Measurements from ENCODE around the gene P3H2. TPM values are rescaled to one million over a fixed set of nuclear protein-coding genes. Genes with fewer than 3 reads are reported as not detected.
"Not testable (repeated sequence)": the region's sequence is repeated elsewhere in the genome, so short reads cannot be mapped to it uniquely, and the experiment has no call there.

The P3H2 gene
- total RNA-seq, 1 experiment from 2014 or later: 82.2 TPM

- Histone ChIP-seq H3K27me3 (ENCODE audit: control insufficient read depth, insufficient read depth, low read length) (no peaks in the 10 kb centered on the region), H3K36me3 (ENCODE audit: control insufficient read depth, insufficient read depth, low read length) (no peaks in the 10 kb centered on the region), H3K27ac (ENCODE audit: low read length) (peak overlapping the region; percentile 57; the same call in 1 of the 2 replicates), H3K4me1 (ENCODE audit: control insufficient read depth, insufficient read depth, low read length) (peaks cover 8% of the 10 kb centered on the region), H3K9me3 (ENCODE audit: control insufficient read depth, insufficient read depth, low read depth, low read length) (no peaks in the 10 kb centered on the region), H3K4me3 (ENCODE audit: low read depth in 2 of 2, low read length in 2 of 2) (no peak overlapping the region)
- ATAC-seq: peak; percentile 80
- POLR2A ChIA-PET: interaction anchor here (0.6 to 0.7 kb wide), 3 partner anchors 241 to 685 kb away, joined by 3 to 5 read pairs (median 4); no protein-coding TSS in a partner anchor
- in situ Hi-C loops (cut with HindIII; ENCODE audit: low pct_unique_long_range_greater_than_20kb, low sequenced_read_pairs): loop anchor here (25.0 kb wide), 1 partner anchor 126 kb away; no protein-coding TSS in a partner anchor
- BruUV-seq (replicated peaks): no TSS peak
- CTCF ChIA-PET: interaction anchor here (0.5 to 1.5 kb wide), 11 partner anchors 25 to 451 kb away, joined by 3 to 10 read pairs (median 4); partner anchors contain the start of gene CLDN1
- TF ChIP-seq SIN3A (IDR thresholded peaks at IDR 0.05; ENCODE audit: borderline replicate concordance, insufficient read depth, low read depth, low read length) (no peak), CTCF (IDR thresholded peaks at IDR 0.05) (peak; percentile 95), TCF7L2 (IDR thresholded peaks at IDR 0.05; ENCODE audit: low read depth, low read length) (no peak), POLR2AphosphoS5 (IDR thresholded peaks at IDR 0.05; ENCODE audit: low read depth, low read length) (no peak), REST (IDR thresholded peaks at IDR 0.05; ENCODE audit: insufficient read depth in 1 of 2, low read depth in 2 of 2, low read length in 1 of 2) (no peak)
- no peak for DNase-seq (ENCODE audit: low read depth, low spot score)
- intact Hi-C loops (cut with micrococcal nuclease; ENCODE audit: unreplicated experiment): loop anchor here (1.0 to 5.0 kb wide), 3 partner anchors 241 to 461 kb away; partner anchors contain the start of gene CLDN1
These were observed 159.1 kb downstream of the P3H2 start for GRCh38 chr3:189961522-189962161.

GRCh38 chr3:189961086-189961485, 159.6 kb downstream of the P3H2 start:
- H3K9me3 ChIP-seq (ENCODE audit: control insufficient read depth, insufficient read depth, low read depth, low read length); ATAC-seq; H3K36me3 ChIP-seq (ENCODE audit: control insufficient read depth, insufficient read depth, low read length); BruUV-seq (replicated peaks); H3K27me3 ChIP-seq (ENCODE audit: control insufficient read depth, insufficient read depth, low read length); H3K4me1 ChIP-seq (ENCODE audit: control insufficient read depth, insufficient read depth, low read length); H3K4me3 ChIP-seq (ENCODE audit: low read depth in 2 of 2, low read length in 2 of 2); DNase-seq (ENCODE audit: low read depth, low spot score): not testable (repeated sequence)
- H3K27ac ChIP-seq (ENCODE audit: low read length): peak overlapping the region; percentile 57; the same call in 1 of the 2 replicates
- intact Hi-C loops (cut with micrococcal nuclease; ENCODE audit: unreplicated experiment) (loop anchor here (1.0 to 5.0 kb wide), 3 partner anchors 241 to 461 kb away; partner anchors contain the start of gene CLDN1), in situ Hi-C loops (cut with HindIII; ENCODE audit: low pct_unique_long_range_greater_than_20kb, low sequenced_read_pairs) (loop anchor here (25.0 kb wide), 1 partner anchor 126 kb away; no protein-coding TSS in a partner anchor)
- POLR2A ChIA-PET: interaction anchor here (0.6 to 0.7 kb wide), 2 partner anchors 242 to 684 kb away, joined by 3 to 5 read pairs; no protein-coding TSS in a partner anchor
- CTCF ChIA-PET: interaction anchor here (0.5 to 1.5 kb wide), 8 partner anchors 25 to 543 kb away, joined by 3 to 9 read pairs (median 4); partner anchors contain the start of gene CLDN1

Data from Panc1 (cell line).